Cortex of kidney (tissue), 1 donor: ENCODE results near the gene BPGM.

Source experiments
- DNase-seq: peaks from one replicate; lab custom pipeline; 2025; lab: John Stamatoyannopoulos, UW

Gene BPGM

GRCh38 chr7:134697205-134697886 is 50.7 kb downstream of the BPGM start:
- no peak for DNase-seq

- DNase-seq: no peak
Observed at GRCh38 chr7:134698481-134698880, 51.8 kb downstream of the BPGM start.

DNA sequence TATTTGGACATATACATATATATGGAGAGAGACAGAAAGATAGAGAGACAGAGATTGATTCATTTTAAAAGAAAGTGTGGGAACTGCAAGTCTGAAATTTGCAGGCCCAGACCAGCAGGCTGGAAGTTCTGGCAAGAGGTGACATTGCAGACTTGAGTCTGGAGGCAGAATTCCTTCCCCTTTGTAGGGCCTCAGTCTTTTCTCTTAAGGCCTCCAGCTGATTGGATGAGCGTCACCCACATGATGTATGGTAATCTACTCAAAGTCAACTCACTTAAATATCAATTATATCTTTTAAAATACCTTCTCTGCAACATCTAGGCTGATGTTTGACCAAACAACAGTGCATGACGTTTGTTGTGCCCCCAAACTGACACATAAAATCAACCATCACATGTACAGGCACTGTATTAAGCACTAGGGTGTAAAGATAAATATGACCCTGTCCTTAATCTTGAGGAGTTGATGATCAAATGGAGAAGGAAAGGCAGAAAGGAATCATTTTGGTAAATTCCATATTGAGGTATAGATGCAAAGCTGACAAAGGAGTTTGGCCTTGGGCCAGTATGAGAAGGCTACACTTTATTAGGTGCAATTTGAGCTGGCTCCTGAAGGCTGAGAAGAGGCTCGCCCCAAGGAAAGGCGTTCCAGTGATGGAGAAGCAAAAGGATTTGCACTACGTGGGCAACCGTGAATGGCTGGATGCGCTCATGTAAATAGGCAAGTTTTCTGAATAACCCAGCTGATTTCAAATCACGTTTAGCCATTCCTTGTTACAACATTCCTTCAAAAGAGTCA is 52.6 kb downstream of the BPGM start:
- no peak for DNase-seq

GRCh38 chr7:134699899-134700298 is 53.2 kb downstream of the BPGM start:
- DNase-seq: no peak

DNA sequence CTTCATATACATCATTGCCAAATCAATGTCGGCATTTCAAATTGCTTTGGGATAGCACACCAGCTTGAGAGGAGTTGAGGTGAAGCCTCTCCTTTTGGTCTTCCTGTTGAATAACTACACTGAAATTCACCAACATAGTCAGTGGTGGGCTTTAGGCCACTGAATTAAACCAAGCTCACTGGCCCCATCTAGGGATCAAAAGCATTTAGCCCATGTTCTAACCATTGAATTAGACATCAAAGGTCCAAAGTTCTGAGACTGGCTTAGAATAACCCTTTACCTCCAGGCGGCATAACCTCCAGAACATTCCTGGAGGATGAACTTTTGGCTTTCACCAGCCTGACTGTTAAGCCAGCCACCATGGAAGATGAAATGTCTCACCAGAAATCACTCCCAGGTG is 54.6 kb downstream of the BPGM start:
- DNase-seq: no peak

GRCh38 chr7:134702366-134703240 is 56.0 kb downstream of the BPGM start:
- no peak for DNase-seq

GRCh38 chr7:134703241-134703594 is 56.6 kb downstream of the BPGM start:
- no peak for DNase-seq

- no peak for DNase-seq
Observed at GRCh38 chr7:134703782-134704181, 57.1 kb downstream of the BPGM start.

GRCh38 chr7:134704827-134705226 is 58.2 kb downstream of the BPGM start:
- DNase-seq: no peak

- DNase-seq: no peak
Observed at GRCh38 chr7:134705716-134706115, 59.1 kb downstream of the BPGM start.

DNA sequence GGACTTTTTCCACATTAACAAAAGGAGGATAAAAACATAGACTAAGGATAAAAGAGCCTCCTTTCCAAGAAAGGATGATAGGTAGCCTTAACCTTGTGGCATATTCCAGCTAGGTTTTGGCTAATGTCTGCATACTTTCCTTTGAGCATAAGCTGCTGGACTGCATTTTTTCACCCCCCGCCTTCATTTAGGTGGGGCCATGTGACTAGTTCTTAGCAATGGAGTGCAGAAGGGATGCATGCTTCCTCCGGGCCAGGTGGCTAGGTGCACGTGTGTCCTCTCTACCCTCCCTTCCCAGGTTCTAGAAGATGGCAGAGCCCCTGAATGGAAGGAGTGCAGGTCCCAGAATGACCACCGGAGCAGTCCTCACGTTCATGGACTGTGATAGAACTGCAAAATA is 59.8 kb downstream of the BPGM start:
- no peak for DNase-seq

DNA sequence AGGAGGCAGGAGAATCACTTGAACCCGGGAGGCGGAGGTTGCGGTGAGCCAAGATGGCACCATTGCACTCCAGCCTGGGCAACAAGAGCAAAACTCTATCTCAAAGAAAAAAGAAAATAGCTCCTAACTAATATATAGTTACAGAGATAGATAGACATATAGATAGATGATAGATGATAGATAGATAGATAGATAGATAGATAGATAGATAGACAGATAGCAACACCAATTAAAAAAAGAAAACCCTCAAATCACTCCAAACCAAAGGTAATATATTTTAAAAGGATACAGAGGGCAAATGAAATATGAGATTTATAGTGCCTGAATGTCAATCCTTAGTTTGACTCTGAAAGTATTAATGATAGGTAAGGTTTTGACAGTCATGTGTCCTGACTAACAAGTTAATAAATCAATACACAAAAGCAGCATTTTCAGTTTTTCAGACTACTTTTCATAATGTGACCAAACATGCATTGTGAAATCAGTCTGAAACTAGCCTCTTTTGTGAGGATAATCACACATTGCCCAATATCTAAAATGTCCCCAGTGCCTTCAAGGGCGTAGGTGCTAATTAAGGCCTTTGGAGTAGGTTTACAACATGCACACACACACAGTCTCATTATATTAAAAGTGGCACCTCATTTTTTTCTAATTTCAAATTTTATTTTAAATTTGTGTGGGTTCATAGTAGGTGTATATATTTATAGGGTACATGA is 61.2 kb downstream of the BPGM start:
- no peak for DNase-seq

- no peak for DNase-seq
Observed at GRCh38 chr7:134708692-134709091, 62.0 kb downstream of the BPGM start.

- no peak for DNase-seq
Observed at GRCh38 chr7:134709197-134709596, 62.5 kb downstream of the BPGM start.

DNA sequence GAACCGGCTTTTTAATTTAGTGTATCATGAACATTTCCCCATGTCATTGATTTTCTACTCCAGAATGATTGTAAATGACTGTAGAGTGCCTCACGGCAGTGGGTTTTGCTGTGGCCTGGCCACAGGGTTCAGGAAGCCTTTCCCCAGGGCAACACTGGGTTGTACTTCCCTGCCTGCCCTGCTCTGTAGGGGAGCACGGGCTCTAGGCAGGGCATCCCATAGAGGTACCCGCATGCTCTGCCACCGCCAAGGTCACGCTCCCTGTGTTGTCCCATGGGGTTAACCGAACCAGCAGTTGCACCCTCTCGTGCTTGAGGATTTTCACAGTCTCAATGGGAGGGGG is 63.8 kb downstream of the BPGM start:
- DNase-seq: no peak

GRCh38 chr7:134710854-134711624 is 64.4 kb downstream of the BPGM start:
- no peak for DNase-seq

DNA sequence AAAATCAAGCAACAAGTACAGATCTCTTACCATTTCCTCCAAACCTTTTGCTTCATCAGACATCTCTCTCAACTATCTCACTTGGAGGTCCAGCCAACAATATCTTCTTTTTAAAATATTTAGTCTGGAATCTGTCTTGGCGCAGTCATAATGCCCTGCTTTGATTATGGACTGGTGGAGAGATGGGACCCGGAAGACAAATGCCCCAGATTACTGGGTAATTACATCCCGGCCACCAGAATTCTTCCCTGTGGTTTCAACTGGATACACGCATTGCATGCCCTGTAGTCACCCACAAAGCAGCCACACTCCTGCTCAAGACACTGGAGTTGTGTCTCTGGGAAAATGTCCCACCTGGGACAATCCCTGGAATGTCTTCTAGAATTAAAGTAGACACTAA is 65.5 kb downstream of the BPGM start:
- DNase-seq: no peak

- no peak for DNase-seq
Observed at GRCh38 chr7:134714470-134715205, 68.0 kb downstream of the BPGM start.

- no peak for DNase-seq
Observed at GRCh38 chr7:134718211-134718875, 71.7 kb downstream of the BPGM start.
